SK-MEL-5 (cell line): Measurements from ENCODE around the gene SDHC. TPM values are rescaled to one million over a fixed set of nuclear protein-coding genes. Genes with fewer than 3 reads are reported as not detected.
"Not testable (repeated sequence)": the region's sequence is repeated elsewhere in the genome, so short reads cannot be mapped to it uniquely, and the experiment has no call there.

Experiments used
- DNase-seq: peaks from one replicate; pipeline ENCODE4 v3.0.0-alpha.2; 2016; ENCODE audit warnings: low read depth, low spot score
- in situ Hi-C: cut with HindIII; loops from 2 replicates; pipeline ENCODE4 v1.10.0; 2016; ENCODE audit warnings: low sequenced_read_pairs, high pct_unique_total_duplicates, low pct_unique_long_range_greater_than_20kb
- total RNA-seq: library from RNA; depleted of rRNA; stranded (reverse); fragments of >200 nt; shearing (Covaris generic); gene quantifications from 2 replicates; pipeline ENCODE4 v1.2.3, GENCODE V29; 2014

SDHC gene
- total RNA-seq, 1 experiment from 2014 or later, result 36.6 TPM

- in situ Hi-C loops, result no loop called here
- no peak for DNase-seq
These were observed 8.2 kb upstream of the SDHC start for GRCh38 chr1:161305867-161306519.

DNA sequence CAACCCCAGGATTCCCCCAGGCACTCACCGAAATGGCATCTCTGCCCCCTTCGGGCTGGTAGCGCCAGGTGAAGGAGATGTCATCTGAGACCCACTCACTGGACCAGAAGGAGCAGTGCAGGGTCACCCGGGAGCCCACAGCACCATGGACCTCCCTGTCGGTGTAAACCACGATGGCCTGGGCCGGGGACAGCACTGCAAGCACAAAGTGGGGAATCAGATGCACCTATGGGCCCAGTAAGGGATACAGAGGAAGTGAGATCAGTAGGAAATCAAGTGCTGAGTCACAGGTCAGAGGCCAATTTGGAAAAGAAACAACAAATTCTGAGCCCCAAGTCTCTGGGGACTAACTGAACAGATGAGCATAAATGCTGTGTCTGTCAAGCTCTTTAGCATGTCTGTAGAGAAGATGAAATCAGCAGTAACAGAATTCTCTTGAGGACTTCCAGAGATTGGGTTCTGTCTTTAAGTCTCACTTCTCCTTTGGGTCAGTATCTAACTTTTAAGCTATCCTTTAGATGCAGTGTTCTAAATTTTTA lies 6.9 kb upstream of the SDHC start:
- DNase-seq, result peak; percentile 55
- in situ Hi-C loops, result no loop called here

DNA sequence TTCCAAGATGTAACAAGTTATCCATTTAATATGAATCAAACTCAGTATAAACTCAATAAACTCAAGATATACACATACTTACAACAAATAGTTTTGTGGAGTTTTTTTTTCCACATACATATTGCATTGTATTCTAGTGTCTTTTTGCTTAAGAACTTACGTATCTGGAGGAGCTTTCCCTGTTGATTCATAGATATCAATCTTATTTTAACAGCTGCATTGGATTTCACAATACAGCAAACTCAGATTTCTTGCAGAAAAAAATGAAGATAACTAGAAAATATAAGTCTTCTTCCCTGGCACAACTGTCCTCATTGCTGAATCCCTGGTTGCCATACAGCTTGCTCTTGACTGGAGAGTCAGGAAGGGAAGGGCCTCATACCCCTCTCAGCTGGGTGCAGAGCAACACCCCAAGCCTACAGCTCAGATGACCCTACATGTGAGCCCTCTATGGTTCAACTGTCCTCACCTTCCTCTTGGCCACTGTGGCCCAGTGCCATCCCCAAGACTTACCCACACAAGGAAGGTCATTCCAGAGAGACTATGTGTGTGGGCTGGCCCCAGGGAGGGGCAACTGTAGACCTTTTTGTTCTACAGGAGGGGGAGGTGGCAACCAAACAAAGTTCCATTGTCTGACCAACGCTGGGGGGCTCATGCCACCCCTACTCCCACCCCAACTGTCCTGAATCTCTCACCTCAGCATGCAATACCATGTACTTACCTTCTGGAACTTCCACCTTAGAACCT lies 6.1 kb upstream of the SDHC start:
- peak; percentile 69 for DNase-seq
- in situ Hi-C loops, result no loop called here

DNA sequence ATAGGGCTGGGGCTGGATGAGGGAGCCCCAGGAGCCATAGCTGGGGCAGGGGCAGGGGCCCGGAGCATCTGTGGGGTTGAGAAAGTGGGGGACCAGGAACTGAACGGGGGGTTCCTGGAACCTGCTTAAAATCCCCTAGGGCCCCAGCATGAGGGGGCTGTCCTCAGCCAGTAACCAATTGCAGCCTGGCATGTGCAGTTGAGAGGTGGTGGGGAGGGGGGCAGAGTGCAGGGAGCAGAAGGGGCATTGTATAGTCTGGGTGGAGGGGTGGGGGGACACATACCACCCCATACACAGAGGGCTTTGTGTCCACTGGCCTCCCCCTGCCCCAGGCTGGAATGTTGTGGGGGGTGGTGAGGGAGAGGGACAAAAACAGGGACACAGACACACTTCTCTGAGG lies 4.3 kb upstream of the SDHC start, which contains the start of gene MPZ:
Gene MPZ (minus strand): TSS at position 101 of the 400 bp plus-strand sequence. CDS start 63 bp downstream, at position 38.
- no peak for DNase-seq
- in situ Hi-C loops, result no loop called here

DNA sequence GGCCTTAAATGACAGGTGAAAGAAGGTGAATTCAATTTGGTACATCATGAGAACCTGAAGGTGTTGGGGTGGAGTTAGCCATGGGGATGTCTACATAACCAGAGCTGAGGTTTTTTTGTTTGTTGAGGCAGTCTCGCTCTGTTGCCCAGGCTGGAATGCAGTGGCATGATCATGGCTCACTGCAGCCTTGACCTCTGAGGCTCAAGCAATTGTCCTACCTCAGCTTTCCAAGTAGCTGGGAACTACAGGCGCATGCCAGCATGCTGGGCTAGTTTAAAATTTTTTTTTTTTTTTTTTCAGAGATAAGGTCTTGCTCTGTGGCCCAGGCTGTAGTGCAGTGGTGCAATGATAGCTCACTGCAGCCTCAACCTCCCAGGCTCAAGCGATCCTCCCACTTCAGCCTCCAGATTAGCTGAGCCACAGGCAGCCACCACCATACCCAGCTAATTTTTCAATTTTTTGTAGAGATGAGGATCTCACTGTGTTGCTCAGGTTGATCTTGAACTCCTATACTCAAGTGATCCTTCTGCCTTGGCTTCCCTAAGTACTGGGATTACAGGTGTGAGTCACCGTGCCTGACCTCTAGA lies 2.5 kb upstream of the SDHC start:
- in situ Hi-C loops, result no loop called here

GRCh38 chr1:161313554-161314200 lies 504 bp upstream of the SDHC start:
- peak; percentile 62 for DNase-seq
- in situ Hi-C loops, result no loop called here

More for the DNA sequence above, 2.5 kb upstream of the SDHC start:
- DNase-seq, result no peak

- DNase-seq, in situ Hi-C loops: not testable (repeated sequence)
These were observed 1.9 kb downstream of the SDHC start for GRCh38 chr1:161315841-161316674.

- in situ Hi-C loops, result no loop called here
- no peak for DNase-seq
These were observed 9.8 kb downstream of the SDHC start for GRCh38 chr1:161324020-161324419.

GRCh38 chr1:161330346-161330745 lies 16.2 kb downstream of the SDHC start:
- DNase-seq, result peak; percentile 50
- in situ Hi-C loops, result no loop called here

DNA sequence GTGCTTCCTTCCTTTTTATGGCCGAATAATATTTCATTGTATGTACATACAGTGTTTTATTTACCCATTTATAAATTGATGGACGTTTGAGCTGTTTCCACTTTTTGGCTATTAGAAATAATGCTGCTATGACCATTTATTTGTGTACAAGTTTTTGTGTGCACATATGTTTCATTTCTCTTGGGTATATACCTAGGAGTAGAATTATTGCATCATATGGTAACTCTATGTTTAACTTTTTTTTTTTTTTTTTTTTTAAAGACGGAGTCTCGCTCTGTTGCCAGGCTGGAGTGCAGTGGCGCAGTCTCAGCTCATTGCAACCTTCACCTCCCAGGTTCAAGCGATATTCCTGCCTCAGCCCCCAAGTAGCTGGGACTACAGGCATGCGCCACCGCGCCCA lies 19.0 kb downstream of the SDHC start:
- no peak for DNase-seq
- in situ Hi-C loops, result no loop called here

GRCh38 chr1:161335796-161336195 lies 21.6 kb downstream of the SDHC start:
- no peak for DNase-seq
- in situ Hi-C loops, result no loop called here

GRCh38 chr1:161342177-161342576 lies 28.0 kb downstream of the SDHC start:
- in situ Hi-C loops, result no loop called here
- DNase-seq, result no peak

- in situ Hi-C loops, result no loop called here
- DNase-seq, result no peak
These were observed 28.6 kb downstream of the SDHC start for GRCh38 chr1:161342821-161343220.

DNA sequence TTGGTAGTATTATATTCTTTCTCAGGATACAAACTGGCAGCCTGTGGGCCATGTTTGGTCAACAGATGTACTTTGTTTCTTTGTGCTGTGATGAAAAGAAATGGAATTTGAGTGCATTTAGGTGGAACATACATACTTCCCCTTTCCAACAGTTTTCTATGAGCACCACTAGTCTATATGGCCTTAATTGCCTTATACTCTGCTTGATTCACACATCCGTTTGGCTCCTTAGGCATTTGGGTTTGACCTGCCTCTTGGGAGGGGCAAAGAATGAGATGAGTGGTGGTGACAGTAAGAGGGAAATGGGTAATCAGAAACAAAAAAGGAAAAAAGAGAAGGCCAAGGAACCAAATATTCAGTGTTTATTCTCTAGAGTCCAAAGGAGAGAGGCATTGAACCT lies 36.5 kb downstream of the SDHC start:
- in situ Hi-C loops, result no loop called here
- no peak for DNase-seq

DNA sequence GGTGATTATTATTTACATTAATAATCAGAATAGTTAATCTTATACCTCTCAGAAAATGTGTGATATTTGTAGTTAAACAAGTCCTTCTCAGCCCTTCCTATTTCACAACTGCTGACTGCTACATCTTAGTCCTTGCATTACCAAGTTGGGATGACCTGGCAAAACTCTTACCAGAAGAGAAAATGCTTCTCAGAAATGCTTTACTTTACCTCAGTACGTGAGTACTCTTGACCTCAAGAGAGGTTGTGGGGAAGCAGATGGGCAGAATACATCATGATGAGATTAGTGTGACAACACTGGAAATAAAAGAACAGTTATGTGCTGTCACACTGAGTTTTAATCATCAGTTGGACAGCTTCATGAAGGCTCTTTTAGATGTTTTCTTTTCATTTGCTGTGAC lies 37.3 kb downstream of the SDHC start:
- DNase-seq, result no peak
- in situ Hi-C loops, result no loop called here

GRCh38 chr1:161357073-161357472 lies 42.9 kb downstream of the SDHC start:
- in situ Hi-C loops, result no loop called here

GRCh38 chr1:161359291-161359690 lies 45.1 kb downstream of the SDHC start:
- peak; percentile 40 for DNase-seq
- in situ Hi-C loops, result no loop called here

More at GRCh38 chr1:161357073-161357472, 42.9 kb downstream of the SDHC start:
- no peak for DNase-seq
